HepG2 (cell line): ENCODE results near the gene AKAP8L. TPM values are rescaled to one million over a fixed set of nuclear protein-coding genes. Genes with fewer than 3 reads are reported as not detected.

Experiments
- BHLHE40 ChIP-seq: IDR thresholded peaks from 2 replicates; pipeline ENCODE4 v1.6.1; 2011; ENCODE audit warnings: low read length, improper control_type of control experiment
- EHMT2 ChIP-seq: fragments of 200-600 bp; sonication (generic); IDR thresholded peaks from 2 replicates; pipeline ENCODE4 v1.7.0; 2017; ENCODE audit warnings: antibody characterized with exemption, low read depth, low read length, borderline replicate concordance
- KDM5B ChIP-seq: sonication (generic); formaldehyde crosslinking; IDR thresholded peaks from 2 replicates; pipeline ENCODE4 v1.4.0; 2020; ENCODE audit warnings: missing genetic modification reagents, mild to moderate bottlenecking, borderline replicate concordance
- polyA plus RNA-seq, 8 experiments: library from polyadenylated mRNA; depleted of rRNA in 3 of 8; stranded (reverse) in 7 of 8; unstranded in 1 of 8; fragments of >200 nt; fragmentation: Illumina TruSeq in 4 of 8; extraction: Trizol in 4 of 8; gene quantifications; 2 replicates each; pipeline versions ENCODE4 v1.2.1 to v1.2.3, GENCODE V29; 2011 to 2016; ENCODE audit warnings: low read depth in 4 of 8, missing spikeins in 1 of 8, mixed read lengths in 1 of 8; ENCODE audit not compliant: insufficient read depth in 1 of 8
- total RNA-seq, 5 experiments: library from RNA; depleted of rRNA; stranded (reverse); fragments of >200 nt; fragmentation: Illumina TruSeq; extraction: Trizol; gene quantifications; 2 replicates each; pipeline ENCODE4 v1.2.3, GENCODE V29; 2016; ENCODE audit warnings: low read depth in 1 of 5
- TF ChIP-seq, protein P1 (sequence below): sonication (generic); formaldehyde crosslinking; IDR thresholded peaks from 2 replicates; pipeline ENCODE4 v1.4.0; 2020; ENCODE audit warnings: mild to moderate bottlenecking, missing genetic modification reagents
- TF ChIP-seq, protein P2 (sequence below), 2 experiments: sonication (generic) in 1 of 2; formaldehyde crosslinking in 1 of 2; IDR thresholded peaks; 2 replicates each; pipeline versions ENCODE4 v1.6.1 to v1.9.0; 2014 to 2022; ENCODE audit warnings: antibody characterized with exemption in 1 of 2, borderline replicate concordance in 1 of 2, inconsistent platforms in 1 of 2, low read depth in 1 of 2, missing genetic modification reagents in 1 of 2
- TF ChIP-seq, protein P3 (sequence below): sonication (generic); formaldehyde crosslinking; IDR thresholded peaks from 2 replicates; pipeline ENCODE4 v1.8.1; 2023; ENCODE audit warnings: mild to moderate bottlenecking, moderate library complexity, missing genetic modification reagents

The AKAP8L gene
- total and polyA plus RNA-seq, 2 of the 13 experiments (the other 11 are each of a cell fraction or from before 2014, with no cell fraction given): 48.2 to 49.6 TPM

DNA sequence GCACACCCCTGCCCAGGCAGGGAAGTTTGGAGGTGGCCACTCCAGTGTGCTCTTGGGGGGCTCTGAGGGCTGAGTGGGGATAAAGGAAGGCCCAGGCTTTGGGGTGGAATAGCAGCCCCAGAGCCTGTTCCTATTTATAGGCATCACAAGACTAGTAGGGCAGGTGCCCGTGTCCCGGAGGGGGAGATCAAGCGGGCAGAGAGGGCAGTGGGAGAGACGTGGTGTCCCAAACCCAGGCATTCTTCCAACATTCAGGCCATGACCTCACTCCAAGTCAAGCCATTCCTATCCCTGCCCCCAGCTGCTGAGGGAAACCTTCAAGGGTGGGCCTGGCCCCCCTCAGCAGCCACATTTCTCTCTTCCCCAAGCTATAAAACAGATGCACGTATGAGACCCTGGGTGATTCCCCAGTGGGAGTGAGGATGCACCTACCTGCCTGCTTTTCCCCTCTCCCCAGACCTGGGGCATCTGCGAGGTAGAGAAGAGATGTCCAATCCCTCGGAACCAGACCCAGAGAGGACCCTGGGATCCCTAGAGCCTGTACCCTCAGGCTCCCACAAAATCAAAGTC lies 27.1 kb upstream of the AKAP8L start (continued):
- TF ChIP-seq, protein P1, sequence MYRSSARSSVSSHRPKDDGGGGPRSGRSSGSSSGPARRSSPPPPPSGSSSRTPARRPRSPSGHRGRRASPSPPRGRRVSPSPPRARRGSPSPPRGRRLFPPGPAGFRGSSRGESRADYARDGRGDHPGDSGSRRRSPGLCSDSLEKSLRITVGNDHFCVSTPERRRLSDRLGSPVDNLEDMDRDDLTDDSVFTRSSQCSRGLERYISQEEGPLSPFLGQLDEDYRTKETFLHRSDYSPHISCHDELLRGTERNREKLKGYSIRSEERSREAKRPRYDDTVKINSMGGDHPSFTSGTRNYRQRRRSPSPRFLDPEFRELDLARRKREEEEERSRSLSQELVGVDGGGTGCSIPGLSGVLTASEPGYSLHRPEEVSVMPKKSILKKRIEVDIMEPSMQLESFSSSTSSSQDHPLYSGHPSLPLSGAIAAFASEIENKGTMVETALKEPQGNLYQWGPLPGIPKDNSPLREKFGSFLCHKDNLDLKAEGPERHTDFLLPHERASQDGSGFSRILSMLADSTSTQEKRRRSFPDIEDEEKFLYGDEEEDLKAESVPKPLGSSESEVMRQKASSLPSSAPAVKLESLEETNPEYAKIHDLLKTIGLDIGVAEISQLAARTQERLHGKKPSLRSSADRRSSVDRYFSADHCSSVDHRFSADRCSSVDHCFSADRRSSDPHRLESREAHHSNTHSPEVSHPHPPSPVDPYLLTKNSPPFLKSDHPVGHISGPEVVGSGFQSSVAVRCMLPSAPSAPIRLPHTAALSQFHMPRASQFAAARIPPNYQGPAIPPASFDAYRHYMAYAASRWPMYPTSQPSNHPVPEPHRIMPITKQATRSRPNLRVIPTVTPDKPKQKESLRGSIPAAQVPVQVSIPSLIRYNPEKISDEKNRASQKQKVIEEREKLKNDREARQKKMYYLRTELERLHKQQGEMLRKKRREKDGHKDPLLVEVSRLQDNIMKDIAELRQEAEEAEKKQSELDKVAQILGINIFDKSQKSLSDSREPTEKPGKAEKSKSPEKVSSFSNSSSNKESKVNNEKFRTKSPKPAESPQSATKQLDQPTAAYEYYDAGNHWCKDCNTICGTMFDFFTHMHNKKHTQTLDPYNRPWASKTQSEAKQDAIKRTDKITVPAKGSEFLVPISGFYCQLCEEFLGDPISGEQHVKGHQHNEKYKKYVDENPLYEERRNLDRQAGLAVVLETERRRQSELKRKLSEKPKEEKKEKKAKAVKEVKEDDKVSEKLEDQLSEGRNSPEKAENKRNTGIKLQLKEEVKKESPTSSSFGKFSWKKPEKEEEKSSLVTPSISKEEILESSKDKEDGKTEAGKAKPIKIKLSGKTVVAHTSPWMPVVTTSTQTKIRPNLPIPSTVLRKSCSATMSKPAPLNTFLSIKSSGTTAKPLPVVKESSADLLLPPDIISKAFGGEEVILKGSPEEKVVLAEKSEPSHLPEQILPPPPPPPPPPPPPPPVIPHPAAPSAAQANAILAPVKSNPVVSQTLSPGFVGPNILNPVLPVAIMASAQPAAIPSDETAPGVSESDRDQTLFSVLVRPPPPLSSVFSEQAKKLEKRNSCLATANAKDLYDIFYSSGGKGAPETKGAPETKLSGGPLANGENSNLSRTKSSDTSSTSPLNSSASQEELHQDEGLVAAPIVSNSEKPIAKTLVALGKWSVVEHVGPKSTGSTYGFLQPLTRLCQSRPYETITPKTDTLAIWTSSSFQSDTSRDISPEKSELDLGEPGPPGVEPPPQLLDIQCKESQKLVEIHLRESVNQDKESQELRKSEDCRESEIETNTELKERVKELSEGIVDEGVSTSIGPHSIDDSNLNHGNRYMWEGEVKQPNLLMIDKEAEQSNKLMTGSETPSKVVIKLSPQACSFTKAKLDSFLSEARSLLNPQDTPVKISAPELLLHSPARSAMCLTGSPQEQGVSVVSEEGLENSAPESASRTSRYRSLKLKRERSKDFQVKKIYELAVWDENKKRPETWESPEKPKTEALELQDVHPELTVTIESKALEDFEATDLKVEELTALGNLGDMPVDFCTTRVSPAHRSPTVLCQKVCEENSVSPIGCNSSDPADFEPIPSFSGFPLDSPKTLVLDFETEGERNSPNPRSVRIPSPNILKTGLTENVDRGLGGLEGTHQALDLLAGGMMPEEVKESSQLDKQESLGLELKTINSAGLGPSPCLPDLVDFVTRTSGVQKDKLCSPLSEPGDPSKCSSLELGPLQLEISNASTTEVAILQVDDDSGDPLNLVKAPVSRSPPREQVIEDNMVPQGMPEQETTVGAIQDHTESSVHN: no peak
- TF ChIP-seq EHMT2: no peak
- no peak for TF ChIP-seq BHLHE40
- TF ChIP-seq, protein P2, sequence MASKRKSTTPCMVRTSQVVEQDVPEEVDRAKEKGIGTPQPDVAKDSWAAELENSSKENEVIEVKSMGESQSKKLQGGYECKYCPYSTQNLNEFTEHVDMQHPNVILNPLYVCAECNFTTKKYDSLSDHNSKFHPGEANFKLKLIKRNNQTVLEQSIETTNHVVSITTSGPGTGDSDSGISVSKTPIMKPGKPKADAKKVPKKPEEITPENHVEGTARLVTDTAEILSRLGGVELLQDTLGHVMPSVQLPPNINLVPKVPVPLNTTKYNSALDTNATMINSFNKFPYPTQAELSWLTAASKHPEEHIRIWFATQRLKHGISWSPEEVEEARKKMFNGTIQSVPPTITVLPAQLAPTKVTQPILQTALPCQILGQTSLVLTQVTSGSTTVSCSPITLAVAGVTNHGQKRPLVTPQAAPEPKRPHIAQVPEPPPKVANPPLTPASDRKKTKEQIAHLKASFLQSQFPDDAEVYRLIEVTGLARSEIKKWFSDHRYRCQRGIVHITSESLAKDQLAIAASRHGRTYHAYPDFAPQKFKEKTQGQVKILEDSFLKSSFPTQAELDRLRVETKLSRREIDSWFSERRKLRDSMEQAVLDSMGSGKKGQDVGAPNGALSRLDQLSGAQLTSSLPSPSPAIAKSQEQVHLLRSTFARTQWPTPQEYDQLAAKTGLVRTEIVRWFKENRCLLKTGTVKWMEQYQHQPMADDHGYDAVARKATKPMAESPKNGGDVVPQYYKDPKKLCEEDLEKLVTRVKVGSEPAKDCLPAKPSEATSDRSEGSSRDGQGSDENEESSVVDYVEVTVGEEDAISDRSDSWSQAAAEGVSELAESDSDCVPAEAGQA (IDR thresholded peaks at IDR 0.05; ENCODE audit: low read depth): no peak
- TF ChIP-seq, protein P2 (CRISPR knock-in tag; IDR thresholded peaks at IDR 0.05; ENCODE audit: borderline replicate concordance): no peak
- TF ChIP-seq KDM5B (CRISPR knock-in tag): no peak
- TF ChIP-seq, protein P3, sequence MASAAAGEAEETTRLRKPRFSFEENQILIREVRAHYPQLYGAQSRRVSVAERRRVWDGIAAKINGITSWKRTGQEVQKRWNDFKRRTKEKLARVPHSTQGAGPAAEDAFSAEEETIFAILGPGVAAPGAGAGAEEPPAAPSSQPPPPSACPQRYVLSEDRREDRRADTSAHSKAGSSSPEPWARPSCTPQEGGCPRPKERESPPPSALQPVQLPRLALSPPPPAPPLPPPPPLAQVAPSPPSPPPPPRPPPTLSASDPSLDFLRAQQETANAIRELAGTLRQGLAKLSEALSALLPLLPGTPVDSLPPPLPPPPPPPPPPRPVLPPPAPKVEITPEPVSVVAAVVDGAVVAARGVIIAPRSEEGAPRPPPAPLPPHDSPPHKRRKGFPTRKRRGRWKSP: no peak
